ENCODE data around the gene C1QTNF2.

GRCh38 chr5:160348080-160348479, 22.3 kb downstream of the C1QTNF2 start:
- TF ChIP-seq, protein P1, sequence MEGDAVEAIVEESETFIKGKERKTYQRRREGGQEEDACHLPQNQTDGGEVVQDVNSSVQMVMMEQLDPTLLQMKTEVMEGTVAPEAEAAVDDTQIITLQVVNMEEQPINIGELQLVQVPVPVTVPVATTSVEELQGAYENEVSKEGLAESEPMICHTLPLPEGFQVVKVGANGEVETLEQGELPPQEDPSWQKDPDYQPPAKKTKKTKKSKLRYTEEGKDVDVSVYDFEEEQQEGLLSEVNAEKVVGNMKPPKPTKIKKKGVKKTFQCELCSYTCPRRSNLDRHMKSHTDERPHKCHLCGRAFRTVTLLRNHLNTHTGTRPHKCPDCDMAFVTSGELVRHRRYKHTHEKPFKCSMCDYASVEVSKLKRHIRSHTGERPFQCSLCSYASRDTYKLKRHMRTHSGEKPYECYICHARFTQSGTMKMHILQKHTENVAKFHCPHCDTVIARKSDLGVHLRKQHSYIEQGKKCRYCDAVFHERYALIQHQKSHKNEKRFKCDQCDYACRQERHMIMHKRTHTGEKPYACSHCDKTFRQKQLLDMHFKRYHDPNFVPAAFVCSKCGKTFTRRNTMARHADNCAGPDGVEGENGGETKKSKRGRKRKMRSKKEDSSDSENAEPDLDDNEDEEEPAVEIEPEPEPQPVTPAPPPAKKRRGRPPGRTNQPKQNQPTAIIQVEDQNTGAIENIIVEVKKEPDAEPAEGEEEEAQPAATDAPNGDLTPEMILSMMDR (conservative IDR thresholded peaks at IDR 0.05; ENCODE audit: low read length), result no peak
- TF ChIP-seq EZH2phosphoT487 (IDR thresholded peaks at IDR 0.05; ENCODE audit: borderline replicate concordance), result no peak

All from Loucy (cell line).